Gastrocnemius medialis (tissue), 4 donors: ENCODE results near the gene MKRN2OS. TPM values are rescaled to one million over a fixed set of nuclear protein-coding genes. Genes with fewer than 3 reads are reported as not detected.

Experiments
- ATAC-seq, 2 donors: fragments of 150-250 bp; one replicate each; pipeline ENCODE4 v1.9.1; 2016
- DNase-seq, 2 donors: peaks; one replicate each; pipeline ENCODE4 v3.0.0-alpha.2; 2019
- H3K27ac ChIP-seq, 4 donors: fragments of 200-600 bp; sonication (generic); 1 replicate in 1 of 4; 2 replicates in 3 of 4; pipeline ENCODE4 v1.5.1; 2016 to 2018; ENCODE audit warnings: mild to moderate bottlenecking in 2 of 4, moderate library complexity in 1 of 4
- H3K27me3 ChIP-seq, 3 donors: fragments of 200-600 bp; sonication (generic) in 2 of 3; 1 replicate in 1 of 3; 2 replicates in 2 of 3; pipeline versions ENCODE4 v1.5.1 to v1.6.0; 2016 to 2019; ENCODE audit warnings: mild to moderate bottlenecking in 1 of 3, moderate library complexity in 1 of 3
- H3K36me3 ChIP-seq, 2 donors: fragments of 200-600 bp; sonication (generic) in 1 of 2; one replicate each; pipeline ENCODE4 v1.5.1; 2017 to 2018
- H3K4me1 ChIP-seq, 2 donors: fragments of 200-600 bp; sonication (generic) in 1 of 2; one replicate each; pipeline ENCODE4 v1.5.1; 2016 to 2017; ENCODE audit warnings: mild to moderate bottlenecking in 2 of 2
- H3K4me3 ChIP-seq, 4 donors: fragments of 200-600 bp; sonication (generic) in 3 of 4; 1 replicate in 1 of 4; 2 replicates in 3 of 4; pipeline ENCODE4 v1.5.1; 2016 to 2019; ENCODE audit warnings: mild to moderate bottlenecking in 2 of 4
- H3K9me3 ChIP-seq, 3 donors: fragments of 200-600 bp; sonication (generic) in 2 of 3; 1 replicate in 1 of 3; 2 replicates in 2 of 3; pipeline ENCODE4 v1.5.1; 2016 to 2019
- CTCF ChIP-seq, 5 experiments: fragments of 450-650 bp in 3 of 5; fragments of 200-600 bp in 2 of 5; sonication (generic) in 2 of 5; IDR thresholded peaks in 4 of 5; conservative IDR thresholded peaks in 1 of 5; 1 replicate in 4 of 5; 2 replicates in 1 of 5; pipeline ENCODE4 v1.5.1; 2016 to 2019; ENCODE audit warnings: antibody characterized with exemption in 5 of 5, mild to moderate bottlenecking in 3 of 5, moderate library complexity in 3 of 5
- POLR2A ChIP-seq, 2 donors: fragments of 450-650 bp; IDR thresholded peaks; one replicate each; pipeline ENCODE4 v1.6.1; 2017; ENCODE audit warnings: antibody characterized with exemption in 2 of 2, mild to moderate bottlenecking in 2 of 2, moderate library complexity in 2 of 2
- in situ Hi-C, 4 donors: fragments of 200-750 bp; cut with MboI; loops; one replicate each; pipeline versions ENCODE4 v1.15.0 to v1.8.0; 2017; ENCODE audit warnings: low sequenced_read_pairs in 4 of 4
- intact Hi-C: fragments of 100-400 bp; cut with DNase I; formaldehyde crosslinking; loops from one replicate; pipeline ENCODE4 v1.15.1; 2023; ENCODE audit warnings: low total_unique reads
- total RNA-seq, 4 donors: library from RNA; depleted of rRNA; stranded (reverse); fragments of >200 nt; gene quantifications; one replicate each; pipeline versions ENCODE4 v1.1.0 to v1.2.3, GENCODE V29; 2016

MKRN2OS gene
- total RNA-seq, 4 donors from 2014 or later = 0.95 TPM; not detected in 3

- H3K4me1 ChIP-seq = peaks cover 28 to 32% of the 10 kb centered on the region in 2 donors
- no peaks in the 10 kb centered on the region for H3K9me3 ChIP-seq
- DNase-seq = no peak
- peak overlapping the region in 2 of 4 donors; percentile 56 to 74 for H3K27ac ChIP-seq
- H3K36me3 ChIP-seq = peaks cover 4 to 60% of the 10 kb centered on the region in 2 donors
- no peak overlapping the region for H3K4me3 ChIP-seq
- H3K27me3 ChIP-seq = no peaks in the 10 kb centered on the region
- TF ChIP-seq POLR2A (IDR thresholded peaks at IDR 0.05) (no peak), CTCF (IDR thresholded peaks at IDR 0.05 in 4 of 5, conservative IDR thresholded peaks at IDR 0.05 in 1 of 5) (no peak)
- no peak for ATAC-seq
- in situ Hi-C loops = no loop called here
- intact Hi-C loops = no loop called here
Observed at GRCh38 chr3:12590096-12590495, 44.8 kb upstream of the MKRN2OS start.

GRCh38 chr3:12588039-12589009 is 43.0 kb upstream of the MKRN2OS start:
- H3K27me3 ChIP-seq = no peaks in the 10 kb centered on the region
- no peak overlapping the region for H3K4me3 ChIP-seq
- no peak for DNase-seq
- TF ChIP-seq POLR2A (IDR thresholded peaks at IDR 0.05) = no peak
- no peak for TF ChIP-seq CTCF (IDR thresholded peaks at IDR 0.05 in 4 of 5, conservative IDR thresholded peaks at IDR 0.05 in 1 of 5)
- in situ Hi-C loops = no loop called here
- H3K36me3 ChIP-seq = peaks cover 0 to 72% of the 10 kb centered on the region in 2 donors
- no peaks in the 10 kb centered on the region for H3K9me3 ChIP-seq
- intact Hi-C loops = loop anchor here (10.0 kb wide), 1 partner anchor 246 kb away; no protein-coding TSS in a partner anchor
- H3K27ac ChIP-seq = peak overlapping the region; percentile 67 to 74 (median 68)
- H3K4me1 ChIP-seq = peaks cover 28 to 32% of the 10 kb centered on the region in 2 donors
- ATAC-seq = no peak

GRCh38 chr3:12586403-12586802 is 41.1 kb upstream of the MKRN2OS start:
- Histone ChIP-seq H3K4me1 (peaks cover 28 to 32% of the 10 kb centered on the region in 2 donors), H3K4me3 (no peak overlapping the region), H3K36me3 (peaks cover 0 to 80% of the 10 kb centered on the region in 2 donors), H3K27ac (peak overlapping the region; percentile 67 to 74 (median 68)), H3K9me3 (no peaks in the 10 kb centered on the region), H3K27me3 (no peaks in the 10 kb centered on the region)
- ATAC-seq = peak; percentile 28 to 37
- TF ChIP-seq CTCF (IDR thresholded peaks at IDR 0.05 in 4 of 5, conservative IDR thresholded peaks at IDR 0.05 in 1 of 5) (no peak), POLR2A (IDR thresholded peaks at IDR 0.05) (no peak)
- no peak for DNase-seq
- intact Hi-C loops = loop anchor here (10.0 kb wide), 1 partner anchor 248 kb away; no protein-coding TSS in a partner anchor
- in situ Hi-C loops = no loop called here

- H3K36me3 ChIP-seq = peaks cover 0 to 78% of the 10 kb centered on the region in 2 donors
- H3K9me3 ChIP-seq = no peaks in the 10 kb centered on the region
- in situ Hi-C loops = no loop called here
- no peak for ATAC-seq
- peak overlapping the region; percentile 67 to 74 (median 68) for H3K27ac ChIP-seq
- intact Hi-C loops = loop anchor here (10.0 kb wide), 1 partner anchor 249 kb away; no protein-coding TSS in a partner anchor
- TF ChIP-seq POLR2A (IDR thresholded peaks at IDR 0.05) = no peak
- TF ChIP-seq CTCF (IDR thresholded peaks at IDR 0.05 in 4 of 5, conservative IDR thresholded peaks at IDR 0.05 in 1 of 5) = no peak
- no peak overlapping the region for H3K4me3 ChIP-seq
- H3K27me3 ChIP-seq = no peaks in the 10 kb centered on the region
- H3K4me1 ChIP-seq = peaks cover 28 to 32% of the 10 kb centered on the region in 2 donors
- no peak for DNase-seq
Observed at GRCh38 chr3:12585970-12586369, 40.7 kb upstream of the MKRN2OS start.
